GM12878 (cell line): ENCODE measurements around the gene LRRC3.

Experiments used
- EZH2 ChIP-seq: IDR thresholded peaks from 2 replicates; pipeline ENCODE4 v1.6.1; 2012; ENCODE audit warnings: low read depth, mild to moderate bottlenecking, control low read depth, inconsistent platforms, low read length, borderline replicate concordance; ENCODE audit not compliant: control insufficient read depth
- MAX ChIP-seq: IDR thresholded peaks from 2 replicates; pipeline ENCODE4 v1.6.1; 2012; ENCODE audit warnings: low read depth, low read length, improper control_type of control experiment
- NFIC ChIP-seq: IDR thresholded peaks from 2 replicates; pipeline ENCODE4 v1.6.1; 2012; ENCODE audit warnings: low read depth, mild to moderate bottlenecking, inconsistent platforms, low read length, moderate library complexity

GRCh38 chr21:44421901-44422840, 33.1 kb upstream of the LRRC3 start:
- TF ChIP-seq MAX (no peak), EZH2 (no peak), NFIC (no peak)
